Stomach (tissue), 4 donors: ENCODE data around the gene VIL1.

Source experiments
- POLR2AphosphoS5 ChIP-seq, 3 donors: sonication (generic); formaldehyde crosslinking; IDR thresholded peaks; one replicate each; pipeline ENCODE4 v1.6.1; 2016; ENCODE audit warnings: antibody characterized with exemption in 3 of 3
- TF ChIP-seq, protein P1 (sequence below), 7 experiments: fragments of 450-650 bp in 4 of 7; fragments of 200-600 bp in 3 of 7; sonication (generic) in 3 of 7; IDR thresholded peaks; one replicate each; pipeline ENCODE4 v1.5.1; 2016 to 2019; ENCODE audit warnings: antibody characterized with exemption in 7 of 7, control low read depth in 2 of 7, mild to moderate bottlenecking in 1 of 7

DNA sequence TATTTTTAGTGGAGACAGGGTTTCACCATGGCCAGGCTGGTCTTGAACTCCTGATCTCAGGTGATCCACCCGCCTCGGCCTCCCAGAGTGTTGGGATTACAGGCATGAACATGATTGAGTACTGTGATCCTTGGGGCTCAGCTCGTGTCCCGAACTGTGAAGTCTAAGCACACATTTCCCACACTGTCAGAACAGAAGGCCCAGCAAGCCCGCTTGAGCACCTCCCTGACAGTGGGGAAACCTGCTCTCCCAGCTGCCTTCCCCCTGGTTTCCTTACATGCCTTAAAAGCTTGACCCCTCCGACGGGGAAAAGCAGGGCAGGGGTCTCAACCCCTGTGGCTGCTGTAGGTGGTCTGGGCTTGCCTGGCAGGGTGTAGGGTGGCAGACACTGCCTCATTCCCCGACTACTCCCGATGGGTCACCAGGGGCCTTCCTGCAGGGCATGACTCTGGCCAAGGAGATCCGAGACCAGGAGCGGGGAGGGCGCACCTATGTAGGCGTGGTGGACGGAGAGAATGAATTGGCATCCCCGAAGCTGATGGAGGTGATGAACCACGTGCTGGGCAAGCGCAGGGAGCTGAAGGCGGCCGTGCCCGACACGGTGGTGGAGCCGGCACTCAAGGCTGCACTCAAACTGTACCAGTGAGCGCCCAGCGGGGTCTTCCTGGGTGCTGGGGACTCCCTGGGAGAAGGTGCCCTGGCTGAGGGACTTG lies 10.1 kb downstream of the VIL1 start:
- TF ChIP-seq POLR2AphosphoS5 (IDR thresholded peaks at IDR 0.05), result no peak
- TF ChIP-seq, protein P1, sequence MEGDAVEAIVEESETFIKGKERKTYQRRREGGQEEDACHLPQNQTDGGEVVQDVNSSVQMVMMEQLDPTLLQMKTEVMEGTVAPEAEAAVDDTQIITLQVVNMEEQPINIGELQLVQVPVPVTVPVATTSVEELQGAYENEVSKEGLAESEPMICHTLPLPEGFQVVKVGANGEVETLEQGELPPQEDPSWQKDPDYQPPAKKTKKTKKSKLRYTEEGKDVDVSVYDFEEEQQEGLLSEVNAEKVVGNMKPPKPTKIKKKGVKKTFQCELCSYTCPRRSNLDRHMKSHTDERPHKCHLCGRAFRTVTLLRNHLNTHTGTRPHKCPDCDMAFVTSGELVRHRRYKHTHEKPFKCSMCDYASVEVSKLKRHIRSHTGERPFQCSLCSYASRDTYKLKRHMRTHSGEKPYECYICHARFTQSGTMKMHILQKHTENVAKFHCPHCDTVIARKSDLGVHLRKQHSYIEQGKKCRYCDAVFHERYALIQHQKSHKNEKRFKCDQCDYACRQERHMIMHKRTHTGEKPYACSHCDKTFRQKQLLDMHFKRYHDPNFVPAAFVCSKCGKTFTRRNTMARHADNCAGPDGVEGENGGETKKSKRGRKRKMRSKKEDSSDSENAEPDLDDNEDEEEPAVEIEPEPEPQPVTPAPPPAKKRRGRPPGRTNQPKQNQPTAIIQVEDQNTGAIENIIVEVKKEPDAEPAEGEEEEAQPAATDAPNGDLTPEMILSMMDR (IDR thresholded peaks at IDR 0.05), result no peak
